NCI-H1930 (cell line): ENCODE data around the gene UGT1A6.

Experiments
- DNase-seq, 2 experiments: peaks; one replicate each; lab custom pipeline; 2025; lab: John Stamatoyannopoulos, UW

UGT1A6 gene

GRCh38 chr2:233768076-233768475 is 75.4 kb downstream of the UGT1A6 start:
- DNase-seq, result no peak

- no peak for DNase-seq
These were observed 76.6 kb downstream of the UGT1A6 start for GRCh38 chr2:233769260-233769659.

GRCh38 chr2:233772153-233772552 is 79.5 kb downstream of the UGT1A6 start:
- no peak for DNase-seq

- no peak for DNase-seq
These were observed 79.9 kb downstream of the UGT1A6 start for GRCh38 chr2:233772583-233772982.

GRCh38 chr2:233773854-233774253 is 81.2 kb downstream of the UGT1A6 start:
- no peak for DNase-seq

- no peak for DNase-seq
These were observed 82.7 kb downstream of the UGT1A6 start for GRCh38 chr2:233775414-233775813.

- DNase-seq, result no peak
These were observed 85.3 kb downstream of the UGT1A6 start, which contains the start of gene MROH2A for GRCh38 chr2:233778030-233778429. MROH2A (plus strand) TSS chr2:233778330; CDS start chr2:233779359, 1,029 bp downstream.

GRCh38 chr2:233779722-233780121 is 87.0 kb downstream of the UGT1A6 start:
- DNase-seq, result no peak

- no peak for DNase-seq
These were observed 88.1 kb downstream of the UGT1A6 start for GRCh38 chr2:233780771-233781170.

GRCh38 chr2:233789554-233789953 is 96.9 kb downstream of the UGT1A6 start:
- DNase-seq, result no peak

- DNase-seq, result no peak
These were observed 98.6 kb downstream of the UGT1A6 start for GRCh38 chr2:233791151-233791882.

- no peak for DNase-seq
These were observed 99.2 kb downstream of the UGT1A6 start for GRCh38 chr2:233791883-233792329.

GRCh38 chr2:233792720-233793119 is 100.0 kb downstream of the UGT1A6 start:
- no peak for DNase-seq

GRCh38 chr2:233793465-233794127 is 100.9 kb downstream of the UGT1A6 start:
- no peak for DNase-seq

GRCh38 chr2:233794128-233794658 is 101.5 kb downstream of the UGT1A6 start:
- no peak for DNase-seq

- DNase-seq, result no peak
These were observed 103.1 kb downstream of the UGT1A6 start for GRCh38 chr2:233795735-233796171.

GRCh38 chr2:233796254-233796653 is 103.6 kb downstream of the UGT1A6 start:
- no peak for DNase-seq

- no peak for DNase-seq
These were observed 105.8 kb downstream of the UGT1A6 start for GRCh38 chr2:233798335-233799086.

GRCh38 chr2:233799087-233799665 is 106.5 kb downstream of the UGT1A6 start:
- DNase-seq, result no peak

- no peak for DNase-seq
These were observed 107.0 kb downstream of the UGT1A6 start for GRCh38 chr2:233799716-233800115.

GRCh38 chr2:233800208-233800607 is 107.5 kb downstream of the UGT1A6 start:
- no peak for DNase-seq
